ENCODE results near the gene SMARCA1. TPM values are rescaled to one million over a fixed set of nuclear protein-coding genes. Genes with fewer than 3 reads are reported as not detected.

The SMARCA1 gene
- total and polyA plus RNA-seq, 10 of the 15 experiments (the other 5 are each of a cell fraction or from before 2014, with no cell fraction given), result 0.02 to 0.31 (median 0.08) TPM; not detected in 3

DNA sequence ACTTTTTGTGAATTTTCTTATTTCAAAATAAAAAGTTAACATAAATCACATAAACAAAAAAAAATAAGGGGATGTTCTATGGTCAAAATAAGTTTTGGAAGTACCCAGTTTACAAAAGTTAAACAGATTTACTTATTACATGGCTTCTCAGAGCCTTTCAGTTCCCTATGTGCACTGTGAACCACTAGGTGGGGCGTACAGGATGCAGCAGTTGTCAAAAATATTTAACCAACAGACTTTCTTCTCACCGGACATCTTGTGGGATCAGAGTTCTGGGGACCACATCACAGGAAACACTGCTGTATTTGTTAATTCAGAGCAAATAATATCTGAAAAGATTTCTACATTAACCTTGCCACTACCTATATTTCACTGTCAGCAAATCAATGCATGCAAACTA lies 74.1 kb downstream of the SMARCA1 start:
- no TSS peak for BruUV-seq (replicated peaks)
- 0% methylated on average over 2 of the region's 2 CpGs for WGBS (ENCODE audit: insufficient coverage, insufficient replicate concordance, low lambda C conversion rate, missing lambda C conversion rate)
- Histone ChIP-seq H3K27ac (ENCODE audit: control insufficient read depth, insufficient read depth) (no peak overlapping the region), H3K4me3 (no peak overlapping the region), H3K27me3 (replicated peaks in 1 of 2; ENCODE audit: control insufficient read depth in 2 of 2, insufficient read depth in 2 of 2, low read length in 1 of 2) (no peaks in the 10 kb centered on the region), H3K4me1 (ENCODE audit: control insufficient read depth, insufficient read depth, low read length) (no peaks in the 10 kb centered on the region), H3K4me2 (ENCODE audit: control insufficient read depth, insufficient read depth) (no peak overlapping the region), H3K79me2 (ENCODE audit: control insufficient read depth, insufficient read depth, low read length) (no peaks in the 10 kb centered on the region), H4K20me1 (ENCODE audit: control insufficient read depth, insufficient read depth) (no peaks in the 10 kb centered on the region), H3K9me3 (replicated peaks; ENCODE audit: control insufficient read depth, insufficient read depth, low read length) (no peaks in the 10 kb centered on the region), H2AFZ (ENCODE audit: control insufficient read depth, low read depth, low read length) (no peak overlapping the region), H3K9ac (ENCODE audit: control insufficient read depth, insufficient read depth, low read length) (no peak overlapping the region), H3K36me3 (ENCODE audit: control insufficient read depth in 2 of 2, insufficient read depth in 2 of 2, low read length in 1 of 2) (no peaks in the 10 kb centered on the region)
- ATAC-seq, result peak; percentile 56; the same call in 2 of the 3 replicates
- POLR2A ChIA-PET, result no interaction called here
- TF ChIP-seq EED (IDR thresholded peaks at IDR 0.05; ENCODE audit: low read depth), result no peak
- TF ChIP-seq, protein P1, sequence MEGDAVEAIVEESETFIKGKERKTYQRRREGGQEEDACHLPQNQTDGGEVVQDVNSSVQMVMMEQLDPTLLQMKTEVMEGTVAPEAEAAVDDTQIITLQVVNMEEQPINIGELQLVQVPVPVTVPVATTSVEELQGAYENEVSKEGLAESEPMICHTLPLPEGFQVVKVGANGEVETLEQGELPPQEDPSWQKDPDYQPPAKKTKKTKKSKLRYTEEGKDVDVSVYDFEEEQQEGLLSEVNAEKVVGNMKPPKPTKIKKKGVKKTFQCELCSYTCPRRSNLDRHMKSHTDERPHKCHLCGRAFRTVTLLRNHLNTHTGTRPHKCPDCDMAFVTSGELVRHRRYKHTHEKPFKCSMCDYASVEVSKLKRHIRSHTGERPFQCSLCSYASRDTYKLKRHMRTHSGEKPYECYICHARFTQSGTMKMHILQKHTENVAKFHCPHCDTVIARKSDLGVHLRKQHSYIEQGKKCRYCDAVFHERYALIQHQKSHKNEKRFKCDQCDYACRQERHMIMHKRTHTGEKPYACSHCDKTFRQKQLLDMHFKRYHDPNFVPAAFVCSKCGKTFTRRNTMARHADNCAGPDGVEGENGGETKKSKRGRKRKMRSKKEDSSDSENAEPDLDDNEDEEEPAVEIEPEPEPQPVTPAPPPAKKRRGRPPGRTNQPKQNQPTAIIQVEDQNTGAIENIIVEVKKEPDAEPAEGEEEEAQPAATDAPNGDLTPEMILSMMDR (IDR thresholded peaks at IDR 0.05 in 2 of 3, conservative IDR thresholded peaks at IDR 0.05 in 1 of 3; ENCODE audit: control insufficient read depth in 2 of 3, extremely low read depth in 1 of 3, insufficient read depth in 1 of 3, low read depth in 3 of 3, low read length in 3 of 3), result peak in 2 of 3 experiments; percentile 11 to 19; a peak in 1 of 6 replicates
- FAIRE-seq, result no peak
- RAD21 ChIA-PET (ENCODE audit: unreplicated experiment), result no interaction called here
- intact Hi-C loops (cut with micrococcal nuclease; ENCODE audit: unreplicated experiment), result no loop called here
- CTCF ChIA-PET, result no interaction called here
- in situ Hi-C loops (cut with MboI), result no loop called here
- SMC1A ChIA-PET (ENCODE audit: uncharacterized antibody, unreplicated experiment), result no interaction called here
- DNase-seq (ENCODE audit: low read depth, low spot score), result no peak

DNA sequence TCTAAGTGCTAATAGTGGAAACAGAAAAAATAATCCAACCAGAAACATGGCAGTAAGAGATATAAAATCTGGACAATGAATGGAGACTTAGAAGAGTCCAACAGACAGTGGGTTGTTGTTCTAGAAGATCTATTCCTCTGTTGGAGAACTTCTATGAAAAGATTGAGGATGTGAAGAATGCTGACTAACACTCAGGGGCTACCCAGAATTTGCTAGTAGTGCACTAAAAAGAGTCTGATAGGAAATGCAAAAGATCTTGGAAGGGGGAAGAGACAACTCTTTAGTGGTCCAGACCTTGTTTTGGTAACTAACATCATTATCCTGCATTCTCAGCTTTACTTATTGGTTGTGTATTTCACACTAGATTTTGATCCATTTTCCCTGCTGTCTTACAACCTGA lies 77.9 kb downstream of the SMARCA1 start:
- Histone ChIP-seq H2AFZ (ENCODE audit: control insufficient read depth, low read depth, low read length) (no peak overlapping the region), H3K27me3 (replicated peaks in 1 of 2; ENCODE audit: control insufficient read depth in 2 of 2, insufficient read depth in 2 of 2, low read length in 1 of 2) (no peaks in the 10 kb centered on the region), H3K4me1 (ENCODE audit: control insufficient read depth, insufficient read depth, low read length) (no peaks in the 10 kb centered on the region), H3K4me2 (ENCODE audit: control insufficient read depth, insufficient read depth) (no peak overlapping the region), H4K20me1 (ENCODE audit: control insufficient read depth, insufficient read depth) (no peaks in the 10 kb centered on the region), H3K27ac (ENCODE audit: control insufficient read depth, insufficient read depth) (no peak overlapping the region), H3K9me3 (replicated peaks; ENCODE audit: control insufficient read depth, insufficient read depth, low read length) (no peaks in the 10 kb centered on the region), H3K36me3 (ENCODE audit: control insufficient read depth in 2 of 2, insufficient read depth in 2 of 2, low read length in 1 of 2) (no peaks in the 10 kb centered on the region), H3K9ac (ENCODE audit: control insufficient read depth, insufficient read depth, low read length) (no peak overlapping the region), H3K79me2 (ENCODE audit: control insufficient read depth, insufficient read depth, low read length) (no peaks in the 10 kb centered on the region), H3K4me3 (no peak overlapping the region)
- ChIA-PET CTCF (no interaction called here), POLR2A (no interaction called here), RAD21 (ENCODE audit: unreplicated experiment) (no interaction called here), SMC1A (ENCODE audit: uncharacterized antibody, unreplicated experiment) (no interaction called here)
- no peak for DNase-seq (ENCODE audit: low read depth, low spot score)
- no peak for ATAC-seq
- BruUV-seq (replicated peaks), result no TSS peak
- in situ Hi-C loops (cut with MboI) (no loop called here), intact Hi-C loops (cut with micrococcal nuclease; ENCODE audit: unreplicated experiment) (no loop called here)
- no peak for FAIRE-seq
- TF ChIP-seq NR2F1 (conservative IDR thresholded peaks at IDR 0.05) (no peak), BHLHE40 (IDR thresholded peaks at IDR 0.05; ENCODE audit: borderline replicate concordance in 1 of 2, low read depth in 2 of 2, low read length in 1 of 2) (no peak), SIN3A (IDR thresholded peaks at IDR 0.05; ENCODE audit: low read depth, low read length) (no peak), ZZZ3 (IDR thresholded peaks at IDR 0.05; ENCODE audit: control insufficient read depth, insufficient read length, low read depth) (no peak)
- TF ChIP-seq, protein P2, sequence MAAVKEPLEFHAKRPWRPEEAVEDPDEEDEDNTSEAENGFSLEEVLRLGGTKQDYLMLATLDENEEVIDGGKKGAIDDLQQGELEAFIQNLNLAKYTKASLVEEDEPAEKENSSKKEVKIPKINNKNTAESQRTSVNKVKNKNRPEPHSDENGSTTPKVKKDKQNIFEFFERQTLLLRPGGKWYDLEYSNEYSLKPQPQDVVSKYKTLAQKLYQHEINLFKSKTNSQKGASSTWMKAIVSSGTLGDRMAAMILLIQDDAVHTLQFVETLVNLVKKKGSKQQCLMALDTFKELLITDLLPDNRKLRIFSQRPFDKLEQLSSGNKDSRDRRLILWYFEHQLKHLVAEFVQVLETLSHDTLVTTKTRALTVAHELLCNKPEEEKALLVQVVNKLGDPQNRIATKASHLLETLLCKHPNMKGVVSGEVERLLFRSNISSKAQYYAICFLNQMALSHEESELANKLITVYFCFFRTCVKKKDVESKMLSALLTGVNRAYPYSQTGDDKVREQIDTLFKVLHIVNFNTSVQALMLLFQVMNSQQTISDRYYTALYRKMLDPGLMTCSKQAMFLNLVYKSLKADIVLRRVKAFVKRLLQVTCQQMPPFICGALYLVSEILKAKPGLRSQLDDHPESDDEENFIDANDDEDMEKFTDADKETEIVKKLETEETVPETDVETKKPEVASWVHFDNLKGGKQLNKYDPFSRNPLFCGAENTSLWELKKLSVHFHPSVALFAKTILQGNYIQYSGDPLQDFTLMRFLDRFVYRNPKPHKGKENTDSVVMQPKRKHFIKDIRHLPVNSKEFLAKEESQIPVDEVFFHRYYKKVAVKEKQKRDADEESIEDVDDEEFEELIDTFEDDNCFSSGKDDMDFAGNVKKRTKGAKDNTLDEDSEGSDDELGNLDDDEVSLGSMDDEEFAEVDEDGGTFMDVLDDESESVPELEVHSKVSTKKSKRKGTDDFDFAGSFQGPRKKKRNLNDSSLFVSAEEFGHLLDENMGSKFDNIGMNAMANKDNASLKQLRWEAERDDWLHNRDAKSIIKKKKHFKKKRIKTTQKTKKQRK (IDR thresholded peaks at IDR 0.05; ENCODE audit: low read depth, low read length), result no peak
- TF ChIP-seq, protein P3, sequence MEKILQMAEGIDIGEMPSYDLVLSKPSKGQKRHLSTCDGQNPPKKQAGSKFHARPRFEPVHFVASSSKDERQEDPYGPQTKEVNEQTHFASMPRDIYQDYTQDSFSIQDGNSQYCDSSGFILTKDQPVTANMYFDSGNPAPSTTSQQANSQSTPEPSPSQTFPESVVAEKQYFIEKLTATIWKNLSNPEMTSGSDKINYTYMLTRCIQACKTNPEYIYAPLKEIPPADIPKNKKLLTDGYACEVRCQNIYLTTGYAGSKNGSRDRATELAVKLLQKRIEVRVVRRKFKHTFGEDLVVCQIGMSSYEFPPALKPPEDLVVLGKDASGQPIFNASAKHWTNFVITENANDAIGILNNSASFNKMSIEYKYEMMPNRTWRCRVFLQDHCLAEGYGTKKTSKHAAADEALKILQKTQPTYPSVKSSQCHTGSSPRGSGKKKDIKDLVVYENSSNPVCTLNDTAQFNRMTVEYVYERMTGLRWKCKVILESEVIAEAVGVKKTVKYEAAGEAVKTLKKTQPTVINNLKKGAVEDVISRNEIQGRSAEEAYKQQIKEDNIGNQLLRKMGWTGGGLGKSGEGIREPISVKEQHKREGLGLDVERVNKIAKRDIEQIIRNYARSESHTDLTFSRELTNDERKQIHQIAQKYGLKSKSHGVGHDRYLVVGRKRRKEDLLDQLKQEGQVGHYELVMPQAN (conservative IDR thresholded peaks at IDR 0.05), result no peak
- TF ChIP-seq, protein P4, sequence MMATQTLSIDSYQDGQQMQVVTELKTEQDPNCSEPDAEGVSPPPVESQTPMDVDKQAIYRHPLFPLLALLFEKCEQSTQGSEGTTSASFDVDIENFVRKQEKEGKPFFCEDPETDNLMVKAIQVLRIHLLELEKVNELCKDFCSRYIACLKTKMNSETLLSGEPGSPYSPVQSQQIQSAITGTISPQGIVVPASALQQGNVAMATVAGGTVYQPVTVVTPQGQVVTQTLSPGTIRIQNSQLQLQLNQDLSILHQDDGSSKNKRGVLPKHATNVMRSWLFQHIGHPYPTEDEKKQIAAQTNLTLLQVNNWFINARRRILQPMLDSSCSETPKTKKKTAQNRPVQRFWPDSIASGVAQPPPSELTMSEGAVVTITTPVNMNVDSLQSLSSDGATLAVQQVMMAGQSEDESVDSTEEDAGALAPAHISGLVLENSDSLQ (IDR thresholded peaks at IDR 0.05), result no peak

Data from GM12878 (cell line).